LNCAP (cell line): ENCODE data around the gene OR51E1.

Source experiments
- TF ChIP-seq, protein P1 (sequence below): fragments of 450-650 bp; IDR thresholded peaks from 2 replicates; pipeline ENCODE4 v1.5.1; 2017; ENCODE audit warnings: mild to moderate bottlenecking

Gene OR51E1

DNA sequence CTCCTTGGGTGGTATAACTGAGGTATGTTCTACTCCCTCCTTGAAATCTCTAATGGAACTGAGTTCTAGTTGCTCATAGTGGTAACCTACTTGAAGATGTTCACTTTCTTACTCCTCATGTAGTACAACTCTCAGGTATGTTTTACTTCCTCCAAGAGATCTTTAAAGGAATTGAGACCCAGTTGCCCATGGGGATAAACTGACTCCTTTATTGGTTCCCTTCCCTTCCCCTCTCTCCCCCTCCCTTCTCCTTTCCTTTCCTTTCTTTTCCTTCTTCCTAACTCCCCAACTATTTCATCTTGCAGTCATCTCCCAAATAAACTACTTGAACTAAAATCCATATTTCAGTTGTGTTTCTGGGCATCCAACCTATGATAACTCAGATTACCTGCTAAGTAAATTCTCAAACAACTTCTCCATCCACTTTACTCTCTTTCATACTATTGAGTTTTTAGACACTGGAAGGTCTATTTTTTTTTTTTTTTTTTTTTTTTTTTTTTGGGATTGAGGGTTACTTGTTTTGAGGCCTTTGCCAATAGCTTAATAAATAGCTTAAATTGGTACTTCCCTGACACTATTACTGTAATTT is 27.8 kb upstream of the OR51E1 start:
- TF ChIP-seq, protein P1, sequence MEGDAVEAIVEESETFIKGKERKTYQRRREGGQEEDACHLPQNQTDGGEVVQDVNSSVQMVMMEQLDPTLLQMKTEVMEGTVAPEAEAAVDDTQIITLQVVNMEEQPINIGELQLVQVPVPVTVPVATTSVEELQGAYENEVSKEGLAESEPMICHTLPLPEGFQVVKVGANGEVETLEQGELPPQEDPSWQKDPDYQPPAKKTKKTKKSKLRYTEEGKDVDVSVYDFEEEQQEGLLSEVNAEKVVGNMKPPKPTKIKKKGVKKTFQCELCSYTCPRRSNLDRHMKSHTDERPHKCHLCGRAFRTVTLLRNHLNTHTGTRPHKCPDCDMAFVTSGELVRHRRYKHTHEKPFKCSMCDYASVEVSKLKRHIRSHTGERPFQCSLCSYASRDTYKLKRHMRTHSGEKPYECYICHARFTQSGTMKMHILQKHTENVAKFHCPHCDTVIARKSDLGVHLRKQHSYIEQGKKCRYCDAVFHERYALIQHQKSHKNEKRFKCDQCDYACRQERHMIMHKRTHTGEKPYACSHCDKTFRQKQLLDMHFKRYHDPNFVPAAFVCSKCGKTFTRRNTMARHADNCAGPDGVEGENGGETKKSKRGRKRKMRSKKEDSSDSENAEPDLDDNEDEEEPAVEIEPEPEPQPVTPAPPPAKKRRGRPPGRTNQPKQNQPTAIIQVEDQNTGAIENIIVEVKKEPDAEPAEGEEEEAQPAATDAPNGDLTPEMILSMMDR = no peak

DNA sequence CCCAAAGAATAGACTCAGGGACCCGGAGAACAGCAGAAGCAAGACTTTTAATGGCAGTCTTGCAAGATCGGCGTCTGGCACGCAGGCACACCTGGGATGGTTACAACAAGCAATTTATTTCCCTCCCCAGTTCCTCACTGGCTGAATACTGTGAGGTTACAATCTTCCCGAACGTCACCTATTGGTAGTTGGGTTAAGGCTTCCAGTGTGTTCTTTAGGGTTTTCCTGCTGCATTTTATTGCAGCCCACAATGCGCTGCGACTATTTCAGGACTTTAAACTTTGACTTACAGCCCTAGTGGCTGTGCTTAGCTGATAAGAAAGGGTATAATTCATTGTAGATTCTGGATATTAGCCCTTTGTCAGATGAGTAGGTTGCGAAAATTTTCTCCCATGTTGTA is 24.3 kb upstream of the OR51E1 start:
- TF ChIP-seq, protein P1 = no peak

DNA sequence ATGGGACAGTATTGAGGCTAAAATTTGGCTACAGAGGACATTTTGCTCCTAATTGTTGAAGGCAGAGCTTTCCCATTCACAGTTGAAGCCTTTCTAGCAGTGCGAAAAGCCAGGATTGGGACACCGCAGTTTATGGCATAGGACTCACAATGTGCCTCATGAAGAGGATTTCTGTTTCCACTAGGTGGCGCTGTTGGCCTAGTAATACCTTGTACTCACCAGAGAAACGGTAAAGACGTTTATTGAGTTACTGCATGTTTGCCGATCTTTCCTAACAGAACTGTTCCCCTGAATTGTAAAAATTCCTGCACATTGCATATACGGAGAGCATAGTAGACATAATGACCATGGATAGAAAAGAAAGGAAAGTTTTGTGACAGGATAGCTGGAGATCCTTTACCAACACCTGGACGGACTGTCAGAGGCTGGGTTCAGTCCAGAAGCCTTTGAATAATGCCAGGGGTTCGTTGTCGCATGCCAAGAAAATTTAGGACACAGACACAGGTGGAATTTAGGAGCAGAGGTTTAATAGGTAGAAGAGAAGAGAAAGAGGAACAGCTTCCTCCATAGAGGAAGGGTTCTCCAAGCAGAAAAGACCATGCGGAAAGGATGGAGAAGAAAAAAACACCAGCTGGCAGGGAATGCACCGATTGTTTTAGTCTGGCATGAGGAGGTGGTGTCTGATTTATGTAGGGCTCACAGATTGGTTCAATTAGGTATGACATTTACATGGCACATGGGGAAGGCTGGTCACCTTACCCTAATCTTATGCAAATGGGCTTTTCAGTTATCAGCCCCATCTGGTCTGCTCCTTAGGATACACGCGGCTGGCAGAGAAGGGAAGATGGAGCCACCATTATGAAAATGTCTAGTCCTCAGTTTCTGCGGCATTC is 17.3 kb upstream of the OR51E1 start:
- TF ChIP-seq, protein P1 = peak; percentile 73

DNA sequence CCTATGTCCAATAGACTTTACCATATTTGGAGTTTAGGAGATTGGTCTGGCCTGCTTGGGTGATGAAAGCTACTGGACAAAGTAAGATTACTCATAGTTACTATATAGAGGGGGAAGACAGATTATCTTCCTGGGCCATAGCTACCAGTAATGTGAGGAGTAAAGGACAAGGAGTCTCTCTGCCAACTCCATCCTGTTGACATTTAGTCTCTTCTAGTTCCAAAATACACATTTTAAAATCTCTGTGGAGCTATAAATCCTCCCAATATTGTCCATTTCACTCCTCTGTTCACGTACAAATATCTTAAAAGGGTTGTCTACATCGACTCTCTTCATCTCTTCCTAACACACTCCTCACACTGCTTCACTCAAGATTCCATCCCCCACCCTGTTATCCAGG is 7.6 kb upstream of the OR51E1 start:
- TF ChIP-seq, protein P1 = no peak

- TF ChIP-seq, protein P1 = peak; percentile 89
Observed at GRCh38 chr11:4636962-4637661, 6.7 kb upstream of the OR51E1 start, which contains the start of gene OR51D1. TSS of gene OR51D1 (plus strand) at chr11:4637477. CDS start at chr11:4639791, 2,314 bp downstream.

- TF ChIP-seq, protein P1 = no peak
Observed at GRCh38 chr11:4637662-4638047, 6.1 kb upstream of the OR51E1 start.

DNA sequence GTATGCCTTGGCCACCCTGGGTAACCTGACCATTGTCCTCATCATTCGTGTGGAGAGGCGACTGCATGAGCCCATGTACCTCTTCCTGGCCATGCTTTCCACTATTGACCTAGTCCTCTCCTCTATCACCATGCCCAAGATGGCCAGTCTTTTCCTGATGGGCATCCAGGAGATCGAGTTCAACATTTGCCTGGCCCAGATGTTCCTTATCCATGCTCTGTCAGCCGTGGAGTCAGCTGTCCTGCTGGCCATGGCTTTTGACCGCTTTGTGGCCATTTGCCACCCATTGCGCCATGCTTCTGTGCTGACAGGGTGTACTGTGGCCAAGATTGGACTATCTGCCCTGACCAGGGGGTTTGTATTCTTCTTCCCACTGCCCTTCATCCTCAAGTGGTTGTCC is 3.9 kb upstream of the OR51E1 start:
- TF ChIP-seq, protein P1 = no peak
